Stimulated activated CD8-positive, alpha-beta memory T cell treated with anti-CD3 and anti-CD28 coated beads, Interleukin-7, amount 100 ng/mL, for 1 hour (primary cell): ENCODE measurements around the gene DMWD.
"Not testable (repeated sequence)": the region's sequence is repeated elsewhere in the genome, so short reads cannot be mapped to it uniquely, and the experiment has no call there.

ENCODE experiments used
- DNase-seq, 2 donors: peaks; one replicate each; pipeline ENCODE4 v3.0.0-alpha.2; 2020; ENCODE audit warnings: low read depth in 2 of 2

DMWD gene

GRCh38 chr19:45751483-45751882 lies 41.2 kb downstream of the DMWD start:
- DNase-seq = not testable (repeated sequence)

DNA sequence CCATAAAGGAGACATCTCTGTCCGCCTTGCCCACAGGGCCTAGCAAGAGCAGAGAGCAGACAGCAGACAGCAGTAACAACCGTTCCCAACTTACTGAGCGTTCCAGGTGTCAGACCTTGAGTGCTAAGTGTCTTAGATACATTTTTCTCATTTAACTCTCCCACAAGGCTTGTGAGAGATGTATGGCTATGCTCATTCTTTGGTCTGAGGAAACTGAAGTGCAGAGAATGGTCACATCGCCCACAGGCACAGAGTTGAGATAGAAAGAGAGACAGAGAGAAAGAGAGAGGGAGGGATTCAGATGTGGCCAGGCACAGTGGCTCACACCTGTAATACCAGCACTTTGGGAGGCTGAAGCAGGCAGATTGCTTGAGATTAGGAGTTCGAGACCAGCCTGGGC lies 45.1 kb downstream of the DMWD start:
- DNase-seq = no peak

GRCh38 chr19:45746866-45747265 lies 45.8 kb downstream of the DMWD start:
- no peak for DNase-seq

DNA sequence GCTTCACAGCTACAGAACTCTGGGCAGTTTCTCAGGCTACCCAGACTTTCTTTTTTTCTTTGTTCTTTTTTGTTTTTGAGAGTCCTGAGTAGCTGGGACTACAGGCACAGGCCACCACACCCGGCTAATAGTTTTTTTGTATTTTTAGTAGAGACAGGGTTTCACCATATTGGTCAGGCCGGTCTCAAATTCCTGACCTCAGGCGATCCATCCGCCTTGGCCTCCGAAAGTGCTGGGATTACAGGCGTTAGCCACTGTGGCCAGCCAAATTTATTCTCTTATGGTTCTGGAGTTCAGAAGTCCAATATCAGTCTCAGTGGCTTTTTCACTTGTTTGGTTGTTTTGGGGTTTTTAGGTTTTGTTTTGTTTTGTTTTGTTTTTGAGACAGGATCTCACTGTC lies 47.0 kb downstream of the DMWD start:
- no peak for DNase-seq

GRCh38 chr19:45742969-45743368 lies 49.7 kb downstream of the DMWD start:
- no peak for DNase-seq

DNA sequence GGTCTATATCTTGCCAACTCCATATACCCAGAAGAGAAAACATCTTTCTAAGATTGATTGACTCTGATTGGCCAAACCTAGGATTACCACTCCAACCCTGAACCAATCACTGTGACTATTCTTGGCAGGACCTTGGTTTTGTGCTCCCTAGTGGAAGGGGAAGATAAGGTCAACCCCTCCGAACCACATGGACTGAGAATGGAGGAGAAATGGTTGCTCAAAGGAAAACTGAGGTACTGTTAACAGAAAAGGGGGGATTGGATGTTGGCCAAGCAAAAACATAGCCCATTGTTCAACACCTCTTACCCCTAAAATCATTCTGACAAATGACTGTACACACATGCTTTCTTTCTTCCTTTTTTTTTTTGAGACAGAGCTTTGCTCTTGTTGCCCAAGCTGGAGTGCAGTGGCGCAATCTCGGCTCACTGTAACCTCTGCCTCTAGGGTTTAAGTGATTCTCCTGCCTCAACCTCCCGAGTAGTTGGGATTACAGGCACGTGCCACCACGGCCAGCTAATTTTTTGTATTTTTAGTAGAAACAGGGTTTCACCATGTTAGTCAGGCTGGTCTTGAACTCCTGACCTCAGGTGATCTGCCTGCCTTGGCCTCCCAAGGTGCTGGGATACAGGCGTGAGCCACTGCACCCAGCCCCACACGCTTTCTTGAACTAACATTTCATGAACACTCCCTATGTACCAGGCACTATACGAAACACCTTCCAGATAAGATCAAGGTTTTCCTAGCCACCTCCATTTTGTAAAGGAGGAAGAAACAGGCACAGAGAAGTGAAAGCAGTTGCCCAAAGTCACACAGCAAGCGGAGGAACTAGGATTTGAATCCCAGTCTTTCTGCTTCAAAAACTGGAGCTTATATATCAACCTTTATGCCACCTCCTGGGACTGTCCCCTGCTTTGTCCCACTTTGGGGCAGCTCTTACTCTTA lies 52.9 kb downstream of the DMWD start:
- no peak for DNase-seq

GRCh38 chr19:45733160-45733810 lies 59.4 kb downstream of the DMWD start, which contains the start of gene MEIOSIN:
Gene MEIOSIN, plus strand, starts transcription at chr19:45733439. Its CDS starts 1,938 bp downstream, at chr19:45735377.
- no peak for DNase-seq
